ENCODE results near the gene GNB1L. TPM values are rescaled to one million over a fixed set of nuclear protein-coding genes. Genes with fewer than 3 reads are reported as not detected.

GNB1L gene
- total RNA-seq, 1 experiment from 2014 or later, result 10.3 TPM

- 0 out of 2 replicates have a peak, but pooled peaks cover 12% of the 10 kb centered on the region for H4K20me1 ChIP-seq (ENCODE audit: insufficient read depth)
- H3K79me2 ChIP-seq (ENCODE audit: low read depth), result no peaks in the 10 kb centered on the region
- H3K4me1 ChIP-seq (replicated peaks; ENCODE audit: insufficient read depth), result peaks cover 38% of the 10 kb centered on the region
- H3K27me3 ChIP-seq (ENCODE audit: insufficient read depth, low read depth), result no peaks in the 10 kb centered on the region
- H3F3A ChIP-seq (ENCODE audit: insufficient read depth, low read depth), result peaks cover 32% of the 10 kb centered on the region
- peak overlapping the region; percentile 71 for H3K27ac ChIP-seq
- no peak for TF ChIP-seq CTCF (conservative IDR thresholded peaks at IDR 0.05)
- no peak for TF ChIP-seq EZH2 (IDR thresholded peaks at IDR 0.05; ENCODE audit: low read depth)
- H3K4me2 ChIP-seq, result peak overlapping the region; percentile 68
- no peaks in the 10 kb centered on the region for H3K9me2 ChIP-seq (ENCODE audit: insufficient read depth)
- H2AFZ ChIP-seq, result no peak overlapping the region
- intact Hi-C loops (cut with micrococcal nuclease; ENCODE audit: unreplicated experiment), result loop anchor here (2.0 kb wide), 1 partner anchor 20 kb away; no protein-coding TSS in a partner anchor
- no TSS peak for BruUV-seq (replicated peaks)
- ChIA-PET CTCF (no interaction called here), POLR2A (ENCODE audit: unreplicated experiment) (no interaction called here)
- peak; percentile 58 to 75 for DNase-seq
- H3K4me3 ChIP-seq, result 0 out of 2 replicates have a peak overlapping the region, but pooled peaks have one; percentile 14
- H3K36me3 ChIP-seq (ENCODE audit: low read depth), result no peaks in the 10 kb centered on the region
- H3K9me3 ChIP-seq (ENCODE audit: insufficient read depth, low read depth), result no peaks in the 10 kb centered on the region
These were observed 30.3 kb downstream of the GNB1L start for GRCh38 chr22:19824212-19824925.

- H3K27me3 ChIP-seq (ENCODE audit: insufficient read depth, low read depth), result no peaks in the 10 kb centered on the region
- peaks cover 38% of the 10 kb centered on the region for H3K4me1 ChIP-seq (replicated peaks; ENCODE audit: insufficient read depth)
- H2AFZ ChIP-seq, result no peak overlapping the region
- TF ChIP-seq CTCF (conservative IDR thresholded peaks at IDR 0.05), result no peak
- no peak for TF ChIP-seq EZH2 (IDR thresholded peaks at IDR 0.05; ENCODE audit: low read depth)
- no TSS peak for BruUV-seq (replicated peaks)
- POLR2A ChIA-PET (ENCODE audit: unreplicated experiment), result no interaction called here
- peak overlapping the region; percentile 71 for H3K27ac ChIP-seq
- H3K9me2 ChIP-seq (ENCODE audit: insufficient read depth), result no peaks in the 10 kb centered on the region
- H3K4me3 ChIP-seq, result no peak overlapping the region
- H3K79me2 ChIP-seq (ENCODE audit: low read depth), result no peaks in the 10 kb centered on the region
- 0 out of 2 replicates have a peak, but pooled peaks cover 12% of the 10 kb centered on the region for H4K20me1 ChIP-seq (ENCODE audit: insufficient read depth)
- H3F3A ChIP-seq (ENCODE audit: insufficient read depth, low read depth), result peaks cover 32% of the 10 kb centered on the region
- H3K9me3 ChIP-seq (ENCODE audit: insufficient read depth, low read depth), result no peaks in the 10 kb centered on the region
- CTCF ChIA-PET, result no interaction called here
- intact Hi-C loops (cut with micrococcal nuclease; ENCODE audit: unreplicated experiment), result loop anchor here (2.0 kb wide), 1 partner anchor 21 kb away; no protein-coding TSS in a partner anchor
- no peaks in the 10 kb centered on the region for H3K36me3 ChIP-seq (ENCODE audit: low read depth)
- H3K4me2 ChIP-seq, result peak overlapping the region; percentile 68
- peak; percentile 41 to 81 for DNase-seq
These were observed 30.8 kb downstream of the GNB1L start for GRCh38 chr22:19823902-19824211.

- Histone ChIP-seq H3K9me2 (ENCODE audit: insufficient read depth) (no peaks in the 10 kb centered on the region), H4K20me1 (ENCODE audit: insufficient read depth) (0 out of 2 replicates have a peak, but pooled peaks cover 12% of the 10 kb centered on the region), H3F3A (ENCODE audit: insufficient read depth, low read depth) (peaks cover 32% of the 10 kb centered on the region), H3K36me3 (ENCODE audit: low read depth) (no peaks in the 10 kb centered on the region), H3K27me3 (ENCODE audit: insufficient read depth, low read depth) (no peaks in the 10 kb centered on the region), H3K4me3 (no peak overlapping the region), H3K4me2 (peak overlapping the region; percentile 68), H3K79me2 (ENCODE audit: low read depth) (no peaks in the 10 kb centered on the region), H3K4me1 (replicated peaks; ENCODE audit: insufficient read depth) (peaks cover 38% of the 10 kb centered on the region), H3K27ac (peak overlapping the region; percentile 71), H2AFZ (no peak overlapping the region), H3K9me3 (ENCODE audit: insufficient read depth, low read depth) (no peaks in the 10 kb centered on the region)
- DNase-seq, result no peak
- intact Hi-C loops (cut with micrococcal nuclease; ENCODE audit: unreplicated experiment), result no loop called here
- TF ChIP-seq CTCF (conservative IDR thresholded peaks at IDR 0.05), result no peak
- TF ChIP-seq EZH2 (IDR thresholded peaks at IDR 0.05; ENCODE audit: low read depth), result no peak
- BruUV-seq (replicated peaks), result no TSS peak
- ChIA-PET POLR2A (ENCODE audit: unreplicated experiment) (no interaction called here), CTCF (no interaction called here)
These were observed 31.3 kb downstream of the GNB1L start for GRCh38 chr22:19823191-19823901.
